HEK293T (cell line): ENCODE measurements around the gene PPP3R2.
"Not testable (repeated sequence)": the region's sequence is repeated elsewhere in the genome, so short reads cannot be mapped to it uniquely, and the experiment has no call there.

Experiments used
- CTCF ChIA-PET: fragments of 350-600 bp; formaldehyde crosslinking; extraction: SDS; loops from one replicate; lab custom pipeline; 2021; ENCODE audit warnings: antibody characterized with exemption, inconsistent platforms; lab: Yijun Ruan, JAX
- POLR2A ChIA-PET: fragments of 350-600 bp; formaldehyde crosslinking; extraction: SDS; loops from one replicate; lab custom pipeline; 2020; ENCODE audit warnings: antibody characterized with exemption, inconsistent platforms; lab: Yijun Ruan, JAX
- DNase-seq: peaks from one replicate; pipeline ENCODE4 v3.0.0; 2012; ENCODE audit warnings: mixed read lengths; ENCODE audit errors: extremely low spot score
- ARNT ChIP-seq: fragments of 450-650 bp; IDR thresholded peaks from 2 replicates; pipeline ENCODE4 v1.6.1; 2017; ENCODE audit warnings: mild to moderate bottlenecking
- BHLHE40 ChIP-seq: fragments of 450-650 bp; IDR thresholded peaks from 2 replicates; pipeline ENCODE4 v1.6.1; 2016; ENCODE audit warnings: mild to moderate bottlenecking, moderate library complexity, borderline replicate concordance
- CTBP1 ChIP-seq: fragments of 450-650 bp; IDR thresholded peaks from 2 replicates; pipeline ENCODE4 v1.6.1; 2016; ENCODE audit warnings: borderline replicate concordance
- ELF4 ChIP-seq: fragments of 450-650 bp; IDR thresholded peaks from 2 replicates; pipeline ENCODE4 v1.6.1; 2017; ENCODE audit warnings: antibody characterized with exemption
- FOXA1 ChIP-seq: fragments of 450-650 bp; IDR thresholded peaks from 2 replicates; pipeline ENCODE4 v1.6.1; 2016; ENCODE audit warnings: mild to moderate bottlenecking
- FOXK2 ChIP-seq: fragments of 450-650 bp; IDR thresholded peaks from 2 replicates; pipeline ENCODE4 v1.6.1; 2016; ENCODE audit warnings: mild to moderate bottlenecking
- FOXM1 ChIP-seq: fragments of 450-650 bp; IDR thresholded peaks from 2 replicates; pipeline ENCODE4 v1.6.1; 2017; ENCODE audit warnings: mild to moderate bottlenecking, borderline replicate concordance
- HDGF ChIP-seq: fragments of 450-650 bp; IDR thresholded peaks from 2 replicates; pipeline ENCODE4 v1.6.1; 2017; ENCODE audit warnings: antibody characterized with exemption, borderline replicate concordance
- L3MBTL2 ChIP-seq: fragments of 450-650 bp; conservative IDR thresholded peaks from 2 replicates; pipeline ENCODE4 v1.6.1; 2016; ENCODE audit warnings: mild to moderate bottlenecking
- LEF1 ChIP-seq: fragments of 450-650 bp; IDR thresholded peaks from 2 replicates; pipeline ENCODE4 v1.6.1; 2017; ENCODE audit warnings: mild to moderate bottlenecking, borderline replicate concordance
- NFRKB ChIP-seq: fragments of 450-650 bp; IDR thresholded peaks from 2 replicates; pipeline ENCODE4 v1.6.1; 2016; ENCODE audit warnings: mild to moderate bottlenecking, moderate library complexity
- SP1 ChIP-seq: fragments of 450-650 bp; IDR thresholded peaks from 2 replicates; pipeline ENCODE4 v1.6.1; 2017
- SUZ12 ChIP-seq: fragments of 450-650 bp; IDR thresholded peaks from 2 replicates; pipeline ENCODE4 v1.6.1; 2016; ENCODE audit warnings: mild to moderate bottlenecking
- TARDBP ChIP-seq: fragments of 450-650 bp; IDR thresholded peaks from 2 replicates; pipeline ENCODE4 v1.6.1; 2016
- ZNF384 ChIP-seq: fragments of 450-650 bp; IDR thresholded peaks from 2 replicates; pipeline ENCODE4 v1.6.1; 2016
- TF ChIP-seq, protein P1 (sequence below): fragments of 450-650 bp; IDR thresholded peaks from 2 replicates; pipeline ENCODE4 v1.6.1; 2016

The PPP3R2 gene

DNA sequence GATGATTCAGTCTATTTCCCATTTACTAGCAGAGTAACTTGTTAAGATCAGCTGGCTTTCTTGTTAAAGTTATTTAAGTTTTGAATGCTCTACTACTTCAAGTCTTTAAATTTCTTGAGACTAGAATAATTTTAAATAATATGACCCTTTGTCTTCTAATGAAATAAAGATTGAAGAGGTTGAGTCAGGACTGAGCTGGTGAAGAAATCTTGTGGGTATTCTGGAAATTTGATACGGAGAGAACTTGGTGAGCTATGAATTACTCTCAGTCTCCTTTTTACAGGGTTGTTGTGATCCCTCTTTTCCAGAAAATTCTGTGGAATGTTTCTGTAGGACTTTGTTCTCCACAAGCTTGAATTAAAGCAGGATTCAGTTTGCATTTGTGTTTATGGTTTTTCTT is 31.8 kb downstream of the PPP3R2 start:
- DNase-seq: no peak
- TF ChIP-seq ELF4: no peak
- no peak for TF ChIP-seq FOXK2
- TF ChIP-seq, protein P1, sequence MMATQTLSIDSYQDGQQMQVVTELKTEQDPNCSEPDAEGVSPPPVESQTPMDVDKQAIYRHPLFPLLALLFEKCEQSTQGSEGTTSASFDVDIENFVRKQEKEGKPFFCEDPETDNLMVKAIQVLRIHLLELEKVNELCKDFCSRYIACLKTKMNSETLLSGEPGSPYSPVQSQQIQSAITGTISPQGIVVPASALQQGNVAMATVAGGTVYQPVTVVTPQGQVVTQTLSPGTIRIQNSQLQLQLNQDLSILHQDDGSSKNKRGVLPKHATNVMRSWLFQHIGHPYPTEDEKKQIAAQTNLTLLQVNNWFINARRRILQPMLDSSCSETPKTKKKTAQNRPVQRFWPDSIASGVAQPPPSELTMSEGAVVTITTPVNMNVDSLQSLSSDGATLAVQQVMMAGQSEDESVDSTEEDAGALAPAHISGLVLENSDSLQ: no peak
- no peak for TF ChIP-seq FOXA1
- TF ChIP-seq SP1: no peak
- POLR2A ChIA-PET: no interaction called here
- CTCF ChIA-PET: interaction anchor here (0.6 kb wide), 1 partner anchor 41 kb away, joined by 3 read pairs; no protein-coding TSS in a partner anchor

GRCh38 chr9:101561740-101562139 is 33.0 kb downstream of the PPP3R2 start:
- no peak for DNase-seq
- POLR2A ChIA-PET: no interaction called here

DNA sequence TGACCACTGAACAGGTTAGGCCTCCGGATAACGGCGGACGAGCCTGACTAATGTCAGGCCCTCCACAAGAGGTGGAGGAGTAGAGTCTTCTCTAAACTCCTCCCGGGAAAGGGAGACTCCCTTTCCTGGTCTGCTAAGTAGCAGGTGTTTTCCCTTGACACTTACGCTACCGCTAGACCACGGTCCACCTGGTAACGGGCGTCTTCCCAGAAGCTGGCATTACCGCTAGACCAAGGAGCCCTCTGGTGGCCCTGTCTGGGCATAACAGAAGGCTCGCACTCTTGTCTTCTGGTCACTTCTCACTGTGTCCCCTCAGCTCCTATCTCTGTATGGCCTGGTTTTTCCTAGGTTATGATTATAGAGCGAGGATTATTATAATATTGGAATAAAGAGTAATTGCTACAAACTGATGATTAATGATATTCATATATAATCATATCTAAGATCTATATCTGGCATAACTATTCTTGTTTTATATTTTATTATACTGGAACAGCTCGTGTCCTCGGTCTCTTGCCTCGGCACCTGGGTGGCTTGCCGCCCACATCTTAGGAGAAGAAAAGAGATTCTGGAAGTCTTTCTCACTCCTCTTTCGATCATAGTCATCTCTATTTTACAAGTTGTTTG is 45.2 kb downstream of the PPP3R2 start:
- CTCF ChIA-PET, DNase-seq, POLR2A ChIA-PET: not testable (repeated sequence)

More at GRCh38 chr9:101561740-101562139, 33.0 kb downstream of the PPP3R2 start:
- TF ChIP-seq HDGF (no peak), FOXA1 (no peak), BHLHE40 (no peak), FOXM1 (no peak), ARNT (no peak), SUZ12 (no peak), ZNF384 (no peak), ELF4 (no peak), FOXK2 (no peak), SP1 (no peak), L3MBTL2 (no peak), CTBP1 (no peak), LEF1 (no peak), NFRKB (no peak), TARDBP (no peak)
- TF ChIP-seq, protein P1: no peak
- CTCF ChIA-PET: no interaction called here

DNA sequence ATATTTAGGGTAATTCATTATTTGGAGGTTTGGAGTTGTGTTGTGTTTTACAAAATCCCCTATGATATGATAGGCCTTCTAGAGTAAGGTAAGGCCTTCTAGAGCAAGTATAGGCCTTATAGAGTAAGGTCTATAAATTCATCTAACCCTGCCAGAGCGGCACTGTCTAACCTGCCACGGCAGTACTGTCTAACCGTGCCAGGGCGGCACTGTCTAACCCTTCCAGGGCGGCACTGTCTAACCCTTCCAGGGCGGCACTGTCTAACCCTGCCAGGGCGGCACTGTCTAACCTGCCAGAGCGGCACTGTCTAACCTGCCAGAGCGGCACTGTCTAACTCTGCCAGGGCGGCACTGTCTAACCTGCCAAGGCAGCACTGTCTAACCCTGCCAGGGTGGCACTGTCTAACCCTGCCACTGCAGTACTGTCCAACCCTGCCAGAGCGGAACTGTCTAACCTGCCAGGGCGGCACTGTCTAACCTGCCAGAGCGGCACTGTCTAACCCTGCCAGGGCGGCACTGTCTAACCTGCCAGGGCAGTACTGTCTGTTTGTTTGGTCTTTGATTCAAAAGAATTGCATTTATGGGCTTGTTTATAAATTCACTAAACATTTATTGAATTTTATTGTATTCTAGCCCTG is 51.6 kb downstream of the PPP3R2 start:
- ChIA-PET CTCF (no interaction called here), POLR2A (no interaction called here)
- no peak for DNase-seq
- TF ChIP-seq SUZ12 (no peak), ELF4 (no peak), TARDBP (no peak), CTBP1 (no peak), LEF1 (no peak), L3MBTL2 (no peak), HDGF (no peak), FOXK2 (no peak), ARNT (no peak), NFRKB (no peak)
- TF ChIP-seq, protein P1: no peak
